GM12865 (cell line): ENCODE data around the gene P3H4.

ENCODE experiments used
- DNase-seq: peaks from one replicate; pipeline ENCODE4 v3.0.0; 2010; ENCODE audit warnings: low read depth
- H3K4me3 ChIP-seq: 2 replicates; pipeline ENCODE4 v1.5.1; 2011; ENCODE audit warnings: mild to moderate bottlenecking, low read depth, low read length, control low read depth
- CTCF ChIP-seq: IDR thresholded peaks from 2 replicates; pipeline ENCODE4 v1.5.1; 2011; ENCODE audit warnings: low read length, control low read depth, low read depth, inconsistent platforms; ENCODE audit not compliant: insufficient read depth; ENCODE audit errors: missing control alignments

Gene P3H4

GRCh38 chr17:41766135-41766534, 45.6 kb downstream of the P3H4 start:
- no peak for DNase-seq
- no peak for TF ChIP-seq CTCF
- no peak overlapping the region for H3K4me3 ChIP-seq

GRCh38 chr17:41763327-41763726, 48.4 kb downstream of the P3H4 start:
- no peak overlapping the region for H3K4me3 ChIP-seq
- no peak for TF ChIP-seq CTCF
- no peak for DNase-seq

- no peak for DNase-seq
- H3K4me3 ChIP-seq: no peak overlapping the region
- no peak for TF ChIP-seq CTCF
Observed at GRCh38 chr17:41762841-41763240, 48.9 kb downstream of the P3H4 start.

GRCh38 chr17:41762391-41762790, 49.4 kb downstream of the P3H4 start:
- TF ChIP-seq CTCF: no peak
- no peak for DNase-seq
- no peak overlapping the region for H3K4me3 ChIP-seq

- TF ChIP-seq CTCF: no peak
- no peak for DNase-seq
- no peak overlapping the region for H3K4me3 ChIP-seq
Observed at GRCh38 chr17:41760878-41761277, 50.9 kb downstream of the P3H4 start.

- no peak overlapping the region for H3K4me3 ChIP-seq
- no peak for DNase-seq
- no peak for TF ChIP-seq CTCF
Observed at GRCh38 chr17:41758601-41759000, 53.1 kb downstream of the P3H4 start.

- DNase-seq: no peak
- no peak overlapping the region for H3K4me3 ChIP-seq
- TF ChIP-seq CTCF: no peak
Observed at GRCh38 chr17:41754066-41754465, 57.7 kb downstream of the P3H4 start.
